ENCODE measurements around the gene SOX5.

The SOX5 gene

DNA sequence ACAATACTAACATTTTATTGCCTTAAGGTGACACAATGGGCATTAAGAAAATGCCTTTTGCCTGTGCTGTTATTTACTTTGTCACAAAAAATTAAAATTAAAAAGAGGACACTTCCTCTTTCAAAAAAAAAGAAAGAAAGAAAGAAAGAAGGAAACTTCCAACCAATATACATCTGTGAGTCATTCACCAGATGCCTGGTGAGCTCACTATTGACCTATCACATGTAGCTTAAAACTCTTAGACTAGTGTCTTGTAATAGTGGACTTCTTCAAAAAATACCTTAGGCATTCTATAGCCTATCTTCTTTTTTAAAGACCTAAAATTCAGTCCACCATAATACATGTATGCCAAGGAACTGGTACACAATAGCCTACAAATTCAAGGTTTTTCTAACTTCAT is 4.9 kb upstream of the SOX5 start:
- CTCF ChIA-PET: no interaction called here
- POLR2A ChIA-PET: no interaction called here
- DNase-seq (ENCODE audit: extremely low spot score): no peak
- TF ChIP-seq, protein P1, sequence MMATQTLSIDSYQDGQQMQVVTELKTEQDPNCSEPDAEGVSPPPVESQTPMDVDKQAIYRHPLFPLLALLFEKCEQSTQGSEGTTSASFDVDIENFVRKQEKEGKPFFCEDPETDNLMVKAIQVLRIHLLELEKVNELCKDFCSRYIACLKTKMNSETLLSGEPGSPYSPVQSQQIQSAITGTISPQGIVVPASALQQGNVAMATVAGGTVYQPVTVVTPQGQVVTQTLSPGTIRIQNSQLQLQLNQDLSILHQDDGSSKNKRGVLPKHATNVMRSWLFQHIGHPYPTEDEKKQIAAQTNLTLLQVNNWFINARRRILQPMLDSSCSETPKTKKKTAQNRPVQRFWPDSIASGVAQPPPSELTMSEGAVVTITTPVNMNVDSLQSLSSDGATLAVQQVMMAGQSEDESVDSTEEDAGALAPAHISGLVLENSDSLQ (IDR thresholded peaks at IDR 0.05): no peak
- TF ChIP-seq SP1 (IDR thresholded peaks at IDR 0.05) (no peak), HDGF (IDR thresholded peaks at IDR 0.05; ENCODE audit: borderline replicate concordance) (no peak), ELF4 (IDR thresholded peaks at IDR 0.05) (no peak), SUZ12 (IDR thresholded peaks at IDR 0.05) (no peak), ARNT (IDR thresholded peaks at IDR 0.05) (no peak), BHLHE40 (IDR thresholded peaks at IDR 0.05; ENCODE audit: borderline replicate concordance) (no peak), L3MBTL2 (conservative IDR thresholded peaks at IDR 0.05) (no peak)

DNA sequence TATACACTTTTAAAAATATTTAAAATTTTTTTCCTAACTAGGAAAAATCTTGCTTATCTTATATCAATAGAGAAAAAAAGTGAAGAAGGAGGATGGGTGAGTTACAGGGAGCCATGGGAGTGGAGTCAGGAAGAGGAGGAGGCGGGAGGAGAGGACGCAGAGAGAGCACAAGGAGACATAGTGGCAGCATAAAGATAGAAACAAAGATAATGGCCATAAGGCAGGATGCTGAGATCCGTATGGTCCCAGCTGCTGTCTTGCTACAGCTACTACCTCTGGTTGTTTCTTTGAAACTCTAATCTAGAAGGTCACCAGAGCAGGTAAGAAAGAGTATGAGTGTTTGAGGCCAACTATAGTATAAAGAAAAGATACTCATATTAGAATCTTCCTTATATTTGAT is 2.6 kb upstream of the SOX5 start:
- POLR2A ChIA-PET: no interaction called here
- no peak for DNase-seq (ENCODE audit: extremely low spot score)
- CTCF ChIA-PET: no interaction called here
- TF ChIP-seq SUZ12 (IDR thresholded peaks at IDR 0.05) (no peak), FOXA1 (IDR thresholded peaks at IDR 0.05) (no peak), LEF1 (IDR thresholded peaks at IDR 0.05; ENCODE audit: borderline replicate concordance) (no peak), ELF4 (IDR thresholded peaks at IDR 0.05) (no peak), ARNT (IDR thresholded peaks at IDR 0.05) (no peak), CTBP1 (IDR thresholded peaks at IDR 0.05; ENCODE audit: borderline replicate concordance) (no peak), L3MBTL2 (conservative IDR thresholded peaks at IDR 0.05) (no peak), HDGF (IDR thresholded peaks at IDR 0.05; ENCODE audit: borderline replicate concordance) (no peak), FOXM1 (IDR thresholded peaks at IDR 0.05; ENCODE audit: borderline replicate concordance) (no peak), BHLHE40 (IDR thresholded peaks at IDR 0.05; ENCODE audit: borderline replicate concordance) (no peak)
- TF ChIP-seq, protein P1 (IDR thresholded peaks at IDR 0.05): no peak

DNA sequence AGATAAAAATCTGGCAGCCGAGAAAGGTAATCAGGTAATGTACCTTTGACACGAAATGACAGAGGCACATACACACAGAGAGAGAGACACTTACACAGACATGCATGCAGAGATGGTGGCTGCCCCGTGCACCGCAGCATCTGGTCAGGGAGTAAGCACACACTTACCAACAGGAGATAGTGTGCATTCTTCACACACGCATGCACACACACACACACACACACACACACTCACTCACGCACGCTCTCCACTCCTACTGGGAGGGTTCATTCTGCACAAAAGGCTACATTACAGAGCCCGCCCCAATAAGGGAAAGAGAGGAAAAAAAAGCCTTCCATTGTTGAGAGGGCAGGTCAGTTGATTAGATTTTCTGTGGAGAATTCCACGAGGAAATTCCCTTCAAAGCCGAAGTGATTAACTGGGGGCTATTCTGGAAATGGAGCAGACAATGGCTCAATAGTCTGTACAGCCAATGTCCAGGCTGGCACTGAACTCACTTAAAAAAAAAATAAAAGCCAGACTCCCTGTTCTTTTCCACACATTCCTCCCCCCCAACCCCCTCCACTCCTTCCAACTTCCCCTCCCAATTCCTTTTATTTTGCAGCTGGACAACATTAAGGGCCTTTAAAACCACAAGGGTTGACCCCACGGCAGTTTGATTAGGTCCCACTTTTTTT is 1.4 kb upstream of the SOX5 start:
- POLR2A ChIA-PET: no interaction called here
- CTCF ChIA-PET: no interaction called here
- DNase-seq (ENCODE audit: extremely low spot score): peak; percentile 10
- TF ChIP-seq HDGF (IDR thresholded peaks at IDR 0.05; ENCODE audit: borderline replicate concordance): no peak

DNA sequence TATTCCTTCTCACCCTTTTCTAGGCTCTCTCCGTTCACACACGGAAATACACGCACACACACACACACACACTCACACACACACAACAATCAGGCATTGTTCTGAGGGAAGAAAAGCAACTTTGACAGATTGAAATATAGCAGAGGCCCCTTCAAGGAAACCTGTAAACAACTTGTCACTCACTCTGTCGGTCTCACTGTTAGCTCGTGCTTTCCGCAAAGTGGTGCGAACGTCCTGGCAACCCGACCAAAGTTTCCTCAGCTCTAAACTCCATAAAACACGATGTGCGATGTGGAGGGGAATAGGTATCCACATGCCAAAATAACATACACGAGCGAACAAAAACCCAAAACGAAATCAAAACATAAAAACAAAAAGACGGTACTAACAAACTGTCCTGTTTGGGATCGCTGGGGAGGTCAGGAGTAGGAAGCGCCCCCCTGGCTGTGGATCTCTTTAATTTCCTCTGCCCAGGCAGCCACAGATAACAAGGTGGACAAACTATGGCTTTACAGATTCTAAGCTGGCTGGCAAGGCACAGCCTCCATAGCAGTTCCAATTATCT is 822 bp upstream of the SOX5 start:
- TF ChIP-seq SUZ12 (IDR thresholded peaks at IDR 0.05) (no peak), HDGF (IDR thresholded peaks at IDR 0.05; ENCODE audit: borderline replicate concordance) (no peak), ARNT (IDR thresholded peaks at IDR 0.05) (no peak), NFRKB (IDR thresholded peaks at IDR 0.05) (no peak), ZNF384 (IDR thresholded peaks at IDR 0.05) (no peak), FOXK2 (IDR thresholded peaks at IDR 0.05) (no peak), BHLHE40 (IDR thresholded peaks at IDR 0.05; ENCODE audit: borderline replicate concordance) (no peak)
- TF ChIP-seq, protein P1 (IDR thresholded peaks at IDR 0.05): peak; percentile 76
- ChIA-PET CTCF (interaction anchor here (0.7 kb wide), 1 partner anchor 753 kb away, joined by 3 read pairs; no protein-coding TSS in a partner anchor), POLR2A (no interaction called here)
- peak; percentile 17 for DNase-seq (ENCODE audit: extremely low spot score)

DNA sequence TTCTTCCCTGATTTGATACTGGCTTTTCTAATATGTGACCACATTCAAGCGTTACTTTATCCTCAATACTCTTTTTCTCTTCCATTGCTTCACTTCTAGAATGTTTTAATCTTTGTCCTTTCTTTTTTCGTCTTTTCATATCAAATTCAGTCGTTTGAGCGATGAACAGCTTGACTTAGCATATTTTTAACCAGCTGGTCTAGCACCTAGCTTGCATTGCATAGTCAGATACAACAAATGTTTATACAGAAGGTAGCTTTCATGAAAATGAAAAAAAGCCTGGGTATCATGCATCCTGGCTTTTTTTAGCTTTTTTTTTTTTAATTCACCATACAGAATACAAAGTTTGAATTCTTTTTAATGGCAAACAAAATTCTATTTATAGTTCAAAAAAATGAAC is 1.2 kb downstream of the SOX5 start:
- TF ChIP-seq, protein P1 (IDR thresholded peaks at IDR 0.05): no peak
- TF ChIP-seq TARDBP (IDR thresholded peaks at IDR 0.05) (no peak), CTBP1 (IDR thresholded peaks at IDR 0.05; ENCODE audit: borderline replicate concordance) (no peak), L3MBTL2 (conservative IDR thresholded peaks at IDR 0.05) (no peak), HDGF (IDR thresholded peaks at IDR 0.05; ENCODE audit: borderline replicate concordance) (no peak), ELF4 (IDR thresholded peaks at IDR 0.05) (no peak), ARNT (IDR thresholded peaks at IDR 0.05) (no peak), FOXA1 (IDR thresholded peaks at IDR 0.05) (no peak), ZNF384 (IDR thresholded peaks at IDR 0.05) (no peak), LEF1 (IDR thresholded peaks at IDR 0.05; ENCODE audit: borderline replicate concordance) (no peak), FOXM1 (IDR thresholded peaks at IDR 0.05; ENCODE audit: borderline replicate concordance) (no peak), SP1 (IDR thresholded peaks at IDR 0.05) (no peak), SUZ12 (IDR thresholded peaks at IDR 0.05) (no peak), FOXK2 (IDR thresholded peaks at IDR 0.05) (no peak), NFRKB (IDR thresholded peaks at IDR 0.05) (no peak), BHLHE40 (IDR thresholded peaks at IDR 0.05; ENCODE audit: borderline replicate concordance) (no peak)
- POLR2A ChIA-PET: no interaction called here
- CTCF ChIA-PET: interaction anchor here (0.7 kb wide), 1 partner anchor 90 kb away, joined by 3 read pairs; no protein-coding TSS in a partner anchor
- no peak for DNase-seq (ENCODE audit: extremely low spot score)

DNA sequence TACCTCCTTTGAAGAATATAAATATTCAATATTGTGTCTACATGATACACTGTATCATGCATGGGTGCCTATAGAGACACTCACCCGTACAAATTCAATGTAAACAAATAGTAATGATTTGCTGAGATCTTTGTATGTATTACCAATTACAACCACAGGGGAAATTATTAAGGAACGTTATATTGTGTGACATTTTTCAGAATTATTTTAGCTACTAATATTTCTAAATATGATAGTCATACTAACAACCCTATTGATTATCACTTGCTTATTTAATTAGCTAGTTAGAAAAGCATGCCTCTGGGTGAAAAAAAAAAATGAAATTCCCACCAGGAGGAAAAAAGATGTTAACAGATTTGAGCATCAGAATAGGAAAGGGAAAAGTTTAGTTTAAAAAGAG is 2.1 kb downstream of the SOX5 start:
- no peak for DNase-seq (ENCODE audit: extremely low spot score)
- ChIA-PET POLR2A (no interaction called here), CTCF (interaction anchor here (0.7 kb wide), 2 partner anchors 12 to 1065 kb away, joined by 3 to 4 read pairs; no protein-coding TSS in a partner anchor)
- TF ChIP-seq FOXA1 (IDR thresholded peaks at IDR 0.05) (no peak), ARNT (IDR thresholded peaks at IDR 0.05) (no peak), NFRKB (IDR thresholded peaks at IDR 0.05) (no peak), SP1 (IDR thresholded peaks at IDR 0.05) (no peak), FOXM1 (IDR thresholded peaks at IDR 0.05; ENCODE audit: borderline replicate concordance) (no peak), HDGF (IDR thresholded peaks at IDR 0.05; ENCODE audit: borderline replicate concordance) (no peak), CTBP1 (IDR thresholded peaks at IDR 0.05; ENCODE audit: borderline replicate concordance) (no peak), ZNF384 (IDR thresholded peaks at IDR 0.05) (no peak), LEF1 (IDR thresholded peaks at IDR 0.05; ENCODE audit: borderline replicate concordance) (no peak), SUZ12 (IDR thresholded peaks at IDR 0.05) (no peak)
